HFFc6 (cell line): ENCODE data around the gene FCF1. TPM values are rescaled to one million over a fixed set of nuclear protein-coding genes. Genes with fewer than 3 reads are reported as not detected.
"Not testable (repeated sequence)": the region's sequence is repeated elsewhere in the genome, so short reads cannot be mapped to it uniquely, and the experiment has no call there.

Source experiments
- DNase-seq: peaks from one replicate; pipeline ENCODE4 v3.0.0-alpha.2; 2018
- H3K27ac Mint-ChIP-seq: 2 replicates; pipeline ENCODE4 v1.8.0; 2020; ENCODE audit warnings: mild to moderate bottlenecking, mixed read lengths
- H3K27me3 Mint-ChIP-seq: 2 replicates; pipeline ENCODE4 v1.8.0; 2021; ENCODE audit warnings: mild to moderate bottlenecking, moderate library complexity, mixed read lengths; ENCODE audit not compliant: insufficient read depth
- H3K36me3 Mint-ChIP-seq: 2 replicates; pipeline ENCODE4 v1.8.0; 2021; ENCODE audit warnings: low read depth, mixed read lengths
- H3K4me1 Mint-ChIP-seq: 2 replicates; pipeline ENCODE4 v1.8.0; 2020; ENCODE audit warnings: low read depth, mixed read lengths
- H3K4me3 Mint-ChIP-seq: 2 replicates; pipeline ENCODE4 v1.8.0; 2020; ENCODE audit warnings: mild to moderate bottlenecking, moderate library complexity, mixed read lengths
- H3K9me3 Mint-ChIP-seq: 2 replicates; pipeline ENCODE4 v1.8.0; 2020; ENCODE audit warnings: mild to moderate bottlenecking, mixed read lengths
- CTCF ChIP-seq: fragments of 200-600 bp; sonication (generic); IDR thresholded peaks from 2 replicates; pipeline ENCODE4 v1.5.0; 2021; ENCODE audit warnings: antibody characterized with exemption, mild to moderate bottlenecking
- total RNA-seq, 6 experiments: library from RNA; stranded (reverse); fragmentation: NEBNext Ultra II Directional; extraction: Animal tissue kit (Norgen Biotek cat#: 25700); gene quantifications; 2 replicates in 1 of 6; 3 replicates in 5 of 6; pipeline ENCODE4 v1.2.3, GENCODE V29; 2021

The FCF1 gene
- total RNA-seq, 6 experiments from 2014 or later, result 69.7 to 87.4 (median 79.6) TPM

- peak; percentile 65 for DNase-seq
- Mint-ChIP-seq H3K9me3 (peaks cover 16% of the 10 kb centered on the region), H3K4me3 (no peak overlapping the region), H3K27ac (no peak overlapping the region), H3K36me3 (peaks cover 10% of the 10 kb centered on the region; the same call in 1 of the 2 replicates), H3K4me1 (peaks cover 13% of the 10 kb centered on the region; the same call in 1 of the 2 replicates), H3K27me3 (peaks cover 2% of the 10 kb centered on the region; the same call in 1 of the 2 replicates)
- no peak for TF ChIP-seq CTCF
Measured at GRCh38 chr14:74754157-74754556, 41.2 kb downstream of the FCF1 start.

- H3K36me3 Mint-ChIP-seq, result peaks cover 10% of the 10 kb centered on the region; the same call in 1 of the 2 replicates
- H3K9me3 Mint-ChIP-seq, result peaks cover 16% of the 10 kb centered on the region
- H3K4me1 Mint-ChIP-seq, result peaks cover 13% of the 10 kb centered on the region; the same call in 1 of the 2 replicates
- H3K27me3 Mint-ChIP-seq, result peaks cover 2% of the 10 kb centered on the region; the same call in 1 of the 2 replicates
- TF ChIP-seq CTCF, result no peak
- no peak for DNase-seq
- H3K27ac Mint-ChIP-seq, result no peak overlapping the region
- no peak overlapping the region for H3K4me3 Mint-ChIP-seq
Measured at GRCh38 chr14:74754899-74755298, 42.0 kb downstream of the FCF1 start.

DNA sequence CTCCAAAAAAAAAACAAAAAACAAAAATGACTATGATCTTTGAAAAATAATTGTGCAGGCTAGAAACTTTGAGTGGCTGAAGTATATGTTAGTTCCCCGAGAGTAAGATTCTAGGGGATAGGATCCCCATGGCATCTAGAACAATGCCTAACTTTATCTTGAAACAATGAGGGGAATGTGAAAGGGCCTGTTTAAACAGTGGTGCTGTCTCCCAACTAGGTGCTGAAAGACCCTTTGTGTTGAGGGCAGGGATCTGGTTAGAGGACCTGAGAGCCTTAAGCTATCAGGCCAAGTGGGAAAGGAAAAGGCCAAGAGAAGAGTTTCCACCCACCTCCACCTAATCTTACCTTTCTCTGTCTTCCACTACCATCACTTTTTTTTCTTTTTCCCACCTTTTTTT lies 43.4 kb downstream of the FCF1 start:
- Mint-ChIP-seq H3K9me3 (peaks cover 16% of the 10 kb centered on the region), H3K4me3 (no peak overlapping the region), H3K36me3 (peaks cover 10% of the 10 kb centered on the region; the same call in 1 of the 2 replicates), H3K27ac (no peak overlapping the region), H3K27me3 (peaks cover 5% of the 10 kb centered on the region; the same call in 1 of the 2 replicates), H3K4me1 (peaks cover 13% of the 10 kb centered on the region; the same call in 1 of the 2 replicates)
- no peak for TF ChIP-seq CTCF
- no peak for DNase-seq

GRCh38 chr14:74758505-74758904 lies 45.6 kb downstream of the FCF1 start:
- not testable (repeated sequence) for H3K36me3 Mint-ChIP-seq, H3K27ac Mint-ChIP-seq, DNase-seq, H3K4me3 Mint-ChIP-seq, H3K9me3 Mint-ChIP-seq, H3K27me3 Mint-ChIP-seq
- H3K4me1 Mint-ChIP-seq, result peaks cover 25% of the 10 kb centered on the region

GRCh38 chr14:74762917-74763802 lies 50.2 kb downstream of the FCF1 start, which contains the start of gene YLPM1:
YLPM1 (plus strand) TSS chr14:74763316; CDS start chr14:74763490, 174 bp downstream.
- peak; percentile 37 for TF ChIP-seq CTCF
- DNase-seq, result peak; percentile 98
- Mint-ChIP-seq H3K4me3 (peak within 1 kb of the TSS; percentile 99), H3K9me3 (no peaks in the 10 kb centered on the region), H3K27ac (peak within 1 kb of the TSS; percentile 91), H3K27me3 (peaks cover 3% of the 10 kb centered on the region; the same call in 1 of the 2 replicates), H3K36me3 (peaks cover 15% of the 10 kb centered on the region), H3K4me1 (peaks cover 48% of the 10 kb centered on the region)
